Mucosa of gallbladder (tissue), 1 donor: ENCODE measurements around the gene CREB3L2. TPM values are rescaled to one million over a fixed set of nuclear protein-coding genes. Genes with fewer than 3 reads are reported as not detected.

Experiments
- DNase-seq: peaks from one replicate; pipeline ENCODE4 v3.0.0-alpha.2; 2020; ENCODE audit warnings: low spot score
- total RNA-seq: library from RNA; stranded (reverse); gene quantifications from one replicate; pipeline ENCODE4 v1.2.1, GENCODE V29; 2021
- donor health status: DM: no; HTN: no; CAD: no.

CREB3L2 gene
- total RNA-seq, 1 donor from 2014 or later = 80.3 TPM

GRCh38 chr7:137898839-137899721, 102.8 kb downstream of the CREB3L2 start:
- DNase-seq = peak; percentile 80

- no peak for DNase-seq
Observed at GRCh38 chr7:137895301-137896221, 106.3 kb downstream of the CREB3L2 start.

- DNase-seq = no peak
Observed at GRCh38 chr7:137893143-137893742, 108.6 kb downstream of the CREB3L2 start.

GRCh38 chr7:137891016-137891655, 110.8 kb downstream of the CREB3L2 start:
- no peak for DNase-seq

- DNase-seq = no peak
Observed at GRCh38 chr7:137890449-137890921, 111.4 kb downstream of the CREB3L2 start.

- no peak for DNase-seq
Observed at GRCh38 chr7:137888241-137888640, 113.6 kb downstream of the CREB3L2 start.

- no peak for DNase-seq
Observed at GRCh38 chr7:137886746-137887145, 115.1 kb downstream of the CREB3L2 start.

- DNase-seq = no peak
Observed at GRCh38 chr7:137886281-137886680, 115.6 kb downstream of the CREB3L2 start.

GRCh38 chr7:137885678-137886077, 116.2 kb downstream of the CREB3L2 start:
- no peak for DNase-seq

GRCh38 chr7:137882806-137883205, 119.1 kb downstream of the CREB3L2 start:
- no peak for DNase-seq

GRCh38 chr7:137882261-137882668, 119.6 kb downstream of the CREB3L2 start:
- DNase-seq = no peak

GRCh38 chr7:137881607-137882260, 120.2 kb downstream of the CREB3L2 start:
- no peak for DNase-seq

- no peak for DNase-seq
Observed at GRCh38 chr7:137880432-137880831, 121.5 kb downstream of the CREB3L2 start.

- no peak for DNase-seq
Observed at GRCh38 chr7:137879357-137880158, 122.3 kb downstream of the CREB3L2 start.

- DNase-seq = peak; percentile 53
Observed at GRCh38 chr7:137878333-137878961, 123.4 kb downstream of the CREB3L2 start.

GRCh38 chr7:137877027-137877675, 124.7 kb downstream of the CREB3L2 start:
- no peak for DNase-seq

GRCh38 chr7:137875746-137876145, 126.1 kb downstream of the CREB3L2 start:
- DNase-seq = no peak

- no peak for DNase-seq
Observed at GRCh38 chr7:137873979-137874777, 127.7 kb downstream of the CREB3L2 start.
